Activated CD8-positive, alpha-beta memory T cell treated with anti-CD3 and anti-CD28 coated beads for 4 hours (primary cell): Measurements from ENCODE around the gene CCDC112.

Experiments
- DNase-seq, 2 donors: peaks; one replicate each; pipeline ENCODE4 v3.0.0-alpha.2; 2020; ENCODE audit warnings: low read depth in 2 of 2

CCDC112 gene

DNA sequence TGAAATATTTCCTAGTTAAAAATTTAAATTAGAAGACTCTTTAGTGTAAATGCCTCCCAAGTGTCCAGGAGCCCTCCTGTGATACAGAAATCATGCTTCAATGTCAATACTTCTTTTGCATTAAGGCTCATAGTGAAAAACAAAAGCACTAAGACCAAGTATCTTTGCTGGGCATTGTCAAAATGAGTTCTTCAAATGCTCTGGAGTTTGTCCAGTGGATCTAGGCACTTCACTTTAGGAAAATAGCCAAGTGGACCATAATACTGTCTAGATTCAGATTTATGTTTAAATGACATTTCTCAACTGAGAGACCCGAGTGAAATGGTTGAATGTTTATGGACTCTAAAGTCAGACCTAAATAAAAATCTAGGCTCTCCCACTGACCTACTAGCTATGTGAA, 21.3 kb upstream of the CCDC112 start:
- no peak for DNase-seq

DNA sequence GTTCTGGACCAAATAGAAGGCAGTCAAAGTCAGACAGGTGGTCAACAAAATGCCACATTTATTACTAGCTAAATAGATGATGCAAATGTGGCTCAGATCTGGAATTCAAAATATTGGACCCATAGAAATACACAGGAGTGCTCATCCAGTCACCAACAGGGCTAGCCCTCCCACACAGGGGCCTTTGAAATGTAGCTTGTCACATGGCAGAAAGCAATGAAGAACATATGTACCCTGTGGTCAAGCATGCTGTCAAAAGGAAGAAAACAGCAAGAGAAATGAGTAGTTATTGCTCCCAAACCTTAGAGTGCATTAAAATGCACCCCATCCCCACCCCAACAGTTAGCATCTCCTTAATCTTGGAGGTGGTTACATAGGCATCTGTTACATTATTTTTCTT, 20.9 kb upstream of the CCDC112 start:
- no peak for DNase-seq

DNA sequence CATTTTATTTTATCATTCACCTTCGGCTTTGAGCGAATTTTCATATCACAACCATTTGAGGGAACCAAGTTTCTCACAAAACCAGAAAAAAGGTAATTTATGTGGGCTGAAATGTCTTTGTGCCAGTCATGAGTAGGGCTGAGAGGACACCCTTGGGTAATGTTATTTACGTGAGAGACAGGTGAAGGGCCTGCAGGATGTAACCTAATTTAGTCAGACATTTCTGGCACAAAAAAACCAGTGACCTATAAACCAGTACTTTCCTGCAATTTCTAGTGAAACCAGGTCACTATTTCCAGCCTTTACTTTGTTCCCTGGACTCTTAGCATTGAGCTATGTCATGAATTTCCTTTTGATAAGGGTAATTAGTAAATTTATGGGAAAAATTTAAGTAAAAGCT, 17.2 kb upstream of the CCDC112 start:
- DNase-seq = no peak

DNA sequence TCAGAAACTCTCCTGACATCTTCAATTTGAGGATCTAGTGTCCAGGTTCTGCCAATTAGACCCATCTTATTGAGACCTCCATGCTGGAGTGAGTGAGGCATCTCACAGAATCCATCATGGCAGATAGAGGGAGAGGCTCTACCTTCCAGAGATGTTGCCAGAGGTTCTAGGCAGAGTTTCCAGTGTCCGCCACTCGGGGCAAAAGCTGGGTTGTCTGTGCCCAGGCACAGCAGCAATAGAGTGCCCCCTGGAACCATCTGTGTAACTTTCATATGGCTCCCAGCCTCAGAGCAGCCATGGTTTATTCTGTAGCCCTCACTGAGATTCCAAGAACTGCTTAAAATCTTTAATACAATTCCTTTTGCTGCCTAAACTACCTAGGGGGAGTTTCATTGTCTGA, 16.6 kb upstream of the CCDC112 start:
- DNase-seq = no peak

DNA sequence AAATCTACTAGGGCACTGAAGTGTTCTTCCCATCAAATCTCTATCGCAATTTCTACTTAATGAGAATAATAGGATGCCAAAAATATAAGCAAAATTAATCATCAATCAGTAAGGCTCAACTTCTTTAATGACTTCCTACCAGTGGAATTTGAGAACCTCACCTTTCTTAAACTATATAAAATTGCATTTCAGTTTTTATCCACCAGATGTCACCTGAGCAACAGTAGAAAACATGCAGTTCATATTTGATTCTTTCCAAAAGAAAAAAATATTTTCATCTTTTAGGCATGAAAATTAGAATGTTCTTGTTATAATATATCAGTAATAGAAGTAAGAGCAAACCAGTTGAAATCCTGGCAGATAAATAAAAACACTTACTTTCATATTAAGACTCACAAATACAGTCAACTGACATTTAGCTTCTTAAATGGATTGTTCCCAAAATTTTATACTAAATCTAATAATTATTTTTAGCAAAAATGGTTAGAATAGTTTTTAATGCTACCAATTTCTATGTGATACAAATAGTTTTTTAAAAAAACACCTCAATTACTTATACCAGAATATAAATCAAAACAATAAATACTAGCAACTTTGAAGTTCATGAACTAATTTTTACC, 13.4 kb upstream of the CCDC112 start:
- no peak for DNase-seq

DNA sequence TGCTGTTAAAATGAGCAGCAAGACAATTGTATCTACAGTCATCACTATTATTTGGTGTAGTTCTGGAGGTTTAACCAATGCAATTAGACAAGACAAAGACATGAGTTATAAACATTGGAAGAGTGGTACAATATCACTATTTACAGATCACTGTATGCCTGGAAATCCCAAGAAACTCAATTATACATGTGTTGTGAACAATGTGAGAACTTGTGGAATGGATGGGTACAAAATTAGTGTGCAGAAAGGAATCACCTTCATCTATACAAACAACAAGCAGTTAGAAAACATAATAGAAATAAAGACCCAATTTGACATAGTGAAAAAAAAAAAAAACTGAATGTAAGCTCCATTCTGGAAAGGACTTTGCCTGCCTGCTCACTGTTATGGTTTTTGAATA, 12.4 kb upstream of the CCDC112 start:
- DNase-seq = no peak

DNA sequence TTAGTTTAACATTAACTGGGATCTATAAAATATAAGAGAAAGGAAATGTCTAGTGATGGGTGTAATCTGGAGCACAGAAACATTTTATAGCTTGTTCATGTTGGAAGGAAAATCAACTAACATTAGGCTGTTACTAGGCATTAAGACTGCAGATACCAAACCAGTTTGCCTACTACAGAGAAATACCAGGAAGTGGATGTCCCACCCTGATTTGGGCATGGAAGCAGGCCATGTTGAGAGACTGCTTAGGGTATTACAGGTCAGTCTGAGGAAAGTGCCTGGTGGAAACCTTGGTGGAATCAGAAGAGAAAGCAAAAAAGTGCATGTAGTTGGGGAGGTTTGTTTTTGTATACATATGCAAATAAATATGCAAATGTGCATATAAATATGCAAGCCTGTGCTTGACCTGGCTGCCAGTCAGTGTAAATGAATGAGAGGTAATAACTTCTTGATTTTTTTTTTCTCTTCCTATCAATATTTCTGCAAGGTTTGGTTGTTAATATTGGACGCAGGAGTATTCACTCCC, 9.6 kb upstream of the CCDC112 start:
- DNase-seq = no peak

DNA sequence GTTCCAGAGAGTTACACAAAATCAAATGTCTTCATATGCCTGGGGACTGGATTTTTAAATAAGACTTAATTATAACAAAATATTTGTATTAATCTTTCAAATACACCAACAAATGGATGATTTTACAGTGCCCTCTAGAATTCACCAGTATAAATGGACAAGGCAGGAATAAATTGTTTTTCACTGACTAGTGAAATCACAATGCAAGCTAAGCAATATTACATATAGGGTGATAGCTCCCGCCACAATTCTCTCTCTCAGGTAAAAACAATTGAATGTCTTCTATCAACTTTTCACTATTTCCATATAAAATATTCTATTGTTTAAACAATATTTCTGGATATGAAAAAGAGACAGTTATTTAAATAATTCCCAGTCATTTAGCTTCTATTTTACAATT, 8.0 kb upstream of the CCDC112 start:
- DNase-seq = no peak

DNA sequence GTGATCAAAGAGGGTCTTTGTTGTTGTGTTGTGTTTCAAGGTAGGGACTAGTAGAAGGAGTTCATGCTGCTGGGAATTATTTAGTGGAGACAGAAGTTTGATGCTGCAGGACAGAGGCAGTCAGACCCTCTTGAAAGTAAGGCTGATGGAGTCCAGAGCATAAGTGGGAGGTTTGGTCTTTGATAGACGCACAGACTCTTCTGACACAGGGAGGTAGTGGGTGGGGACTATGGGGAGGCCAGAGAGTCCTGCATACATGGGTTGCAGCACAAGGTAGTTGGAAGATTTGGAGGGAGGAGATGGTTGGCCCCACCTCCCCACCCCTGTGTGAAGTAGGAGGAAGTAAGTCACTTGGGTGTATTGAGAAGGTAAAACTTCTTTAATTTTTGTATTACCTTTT, 2.4 kb upstream of the CCDC112 start:
- no peak for DNase-seq

DNA sequence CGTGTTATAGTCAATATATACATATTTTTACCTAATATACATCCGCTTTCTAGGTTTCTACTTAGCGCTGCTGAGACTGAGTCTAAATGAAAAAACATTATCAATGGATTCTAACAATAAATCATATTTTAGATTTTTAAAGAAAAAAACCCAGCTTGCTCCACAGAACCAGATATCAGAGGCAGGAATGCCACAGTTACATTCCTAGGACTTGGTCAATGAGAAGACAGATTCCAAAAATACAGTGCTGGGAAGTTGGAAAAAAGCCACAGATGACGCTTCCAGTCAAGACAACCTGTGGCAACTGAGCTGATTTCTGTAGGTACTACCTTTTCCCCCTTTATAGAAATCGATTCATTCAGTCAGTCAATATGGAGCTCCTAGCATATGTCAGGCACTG, 577 bp upstream of the CCDC112 start:
- no peak for DNase-seq

DNA sequence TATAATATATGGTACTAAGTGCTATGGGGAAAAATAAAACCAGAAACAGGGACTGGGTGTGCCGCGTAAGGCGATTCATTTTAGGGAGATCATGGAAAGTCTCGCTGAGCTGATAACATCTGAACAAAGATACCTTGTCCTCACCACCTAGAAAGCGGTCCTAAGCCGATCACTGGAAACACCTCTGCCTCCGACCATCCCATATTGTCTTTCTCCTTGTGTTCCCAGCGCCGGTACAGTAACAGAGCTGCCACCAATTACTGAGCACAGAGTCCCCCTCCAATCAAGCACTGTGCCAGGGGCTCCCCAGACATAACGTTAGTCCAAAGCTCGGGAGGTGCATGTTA, 704 bp downstream of the CCDC112 start:
- peak in 1 of 2 donors; percentile 0 for DNase-seq

DNA sequence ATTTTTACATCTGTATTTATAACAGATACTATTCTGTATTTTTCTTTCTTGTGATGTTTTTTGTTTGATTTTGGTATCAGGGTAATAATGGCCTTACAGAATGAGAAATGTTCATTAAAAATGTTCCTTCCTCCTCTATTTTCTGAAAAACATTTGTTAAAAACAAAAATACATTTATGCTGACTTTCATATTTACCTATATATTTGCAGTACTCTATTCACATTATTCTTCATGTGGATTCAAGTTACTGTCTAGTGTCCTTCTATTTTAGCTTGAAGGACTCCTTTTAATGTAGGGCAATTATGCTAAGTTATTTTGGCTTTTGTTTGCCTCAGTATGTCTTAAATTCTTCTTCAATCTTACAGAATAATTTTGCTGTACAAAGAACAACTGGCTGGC, 5.1 kb downstream of the CCDC112 start:
- DNase-seq = no peak

DNA sequence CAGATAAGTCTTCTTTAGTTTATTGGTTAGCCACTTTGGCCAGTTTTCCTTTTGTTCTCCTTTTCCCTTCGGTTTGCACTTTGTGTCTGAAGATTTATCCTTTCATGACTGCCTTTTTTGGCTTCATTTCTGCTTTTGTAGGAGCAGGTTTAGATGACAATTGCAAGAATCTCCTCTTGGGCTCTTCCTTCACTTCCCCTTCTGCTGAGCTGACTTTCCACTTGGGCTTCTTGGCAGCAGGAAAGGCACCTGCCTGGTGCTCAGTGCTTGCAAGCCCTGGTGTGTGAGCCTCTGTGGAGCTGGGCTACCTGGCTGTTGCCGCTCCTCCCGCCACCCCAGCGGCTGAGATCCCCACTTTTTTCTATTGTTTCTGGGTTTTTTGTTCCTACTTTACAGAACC, 7.3 kb downstream of the CCDC112 start:
- no peak for DNase-seq

DNA sequence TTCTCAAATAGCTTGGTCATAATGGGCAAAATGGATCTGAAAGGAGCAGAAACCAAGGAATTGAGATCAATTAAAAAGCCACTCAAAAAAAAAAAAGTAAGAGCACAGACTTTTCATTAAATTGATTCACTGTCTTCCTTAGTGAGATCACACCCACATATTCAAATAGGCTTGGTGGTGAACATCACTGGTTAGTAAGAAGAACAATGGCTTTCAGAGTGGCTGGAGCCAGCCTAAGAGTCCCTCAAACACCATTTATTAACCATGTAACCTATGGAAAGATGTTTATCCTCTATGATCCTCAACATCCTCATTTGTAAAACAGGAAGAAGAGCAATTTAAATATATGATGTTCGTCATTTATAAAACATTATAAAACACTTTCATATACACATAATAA, 12.4 kb downstream of the CCDC112 start:
- no peak for DNase-seq

DNA sequence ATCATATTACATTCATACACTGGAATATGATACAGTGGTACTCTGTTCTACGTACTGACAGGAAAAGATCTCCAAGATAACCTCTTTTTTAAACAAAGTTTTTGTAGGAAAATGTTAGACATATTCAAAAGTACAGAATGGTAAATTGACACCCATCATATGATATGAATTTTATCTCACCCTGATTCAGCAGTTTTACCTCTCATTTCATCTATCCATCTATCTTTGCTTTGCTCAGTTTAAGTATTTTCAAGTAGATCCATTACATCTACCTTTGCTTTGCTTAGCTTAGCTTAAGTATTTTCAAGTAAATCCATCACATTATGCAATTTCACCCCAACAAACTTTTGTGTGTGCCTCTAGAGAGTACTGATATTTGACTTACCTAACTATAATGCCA, 14.3 kb downstream of the CCDC112 start:
- DNase-seq = no peak

DNA sequence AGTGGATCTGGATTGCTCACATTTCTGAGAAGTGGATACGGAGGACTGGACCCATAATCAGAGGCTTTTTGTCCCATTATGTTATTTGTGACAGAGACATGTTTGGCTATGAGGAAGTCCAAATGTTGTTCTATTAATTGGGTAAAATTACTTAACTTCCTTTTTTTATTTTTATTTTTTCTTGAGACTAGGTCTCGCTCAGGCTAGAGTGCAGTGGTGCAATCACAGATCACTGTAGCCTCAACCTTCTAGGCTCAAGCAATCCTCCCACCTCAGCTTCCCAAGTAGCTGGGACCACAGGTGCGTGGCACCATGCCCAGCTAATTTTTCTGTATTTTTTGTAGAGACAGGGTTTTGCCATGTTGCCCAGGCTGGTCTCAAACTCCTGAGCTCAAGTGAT, 21.9 kb downstream of the CCDC112 start:
- DNase-seq = no peak

DNA sequence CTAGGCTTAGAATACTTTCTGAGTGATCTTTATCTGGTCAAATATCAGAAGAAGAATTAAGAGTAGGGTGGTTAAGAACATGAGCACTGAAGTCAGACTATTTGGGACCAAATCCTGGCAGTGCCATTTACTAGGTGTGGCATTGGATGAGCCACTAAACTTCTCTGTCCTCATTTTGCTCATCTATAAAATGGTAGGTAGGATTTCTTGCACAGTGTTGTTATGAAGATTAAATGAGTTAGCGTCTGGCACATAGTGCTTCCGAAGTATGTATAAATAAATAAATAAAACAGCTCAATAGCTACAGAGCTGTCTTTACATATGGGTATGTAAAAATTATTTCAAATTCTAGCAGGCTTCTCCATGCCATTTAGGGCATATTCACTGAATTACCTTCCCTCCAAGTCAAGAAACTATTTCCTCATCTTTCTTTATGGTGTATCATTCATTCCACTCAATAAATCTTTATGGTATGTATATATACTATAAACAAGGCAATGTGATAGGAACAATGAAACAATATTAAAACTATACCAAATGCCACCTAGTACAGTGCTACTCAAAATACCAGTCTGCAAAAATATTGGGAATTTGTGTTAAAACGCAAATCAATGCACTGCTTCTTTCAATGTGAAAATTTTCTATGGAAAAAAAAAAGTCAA, 24.0 kb downstream of the CCDC112 start:
- no peak for DNase-seq

DNA sequence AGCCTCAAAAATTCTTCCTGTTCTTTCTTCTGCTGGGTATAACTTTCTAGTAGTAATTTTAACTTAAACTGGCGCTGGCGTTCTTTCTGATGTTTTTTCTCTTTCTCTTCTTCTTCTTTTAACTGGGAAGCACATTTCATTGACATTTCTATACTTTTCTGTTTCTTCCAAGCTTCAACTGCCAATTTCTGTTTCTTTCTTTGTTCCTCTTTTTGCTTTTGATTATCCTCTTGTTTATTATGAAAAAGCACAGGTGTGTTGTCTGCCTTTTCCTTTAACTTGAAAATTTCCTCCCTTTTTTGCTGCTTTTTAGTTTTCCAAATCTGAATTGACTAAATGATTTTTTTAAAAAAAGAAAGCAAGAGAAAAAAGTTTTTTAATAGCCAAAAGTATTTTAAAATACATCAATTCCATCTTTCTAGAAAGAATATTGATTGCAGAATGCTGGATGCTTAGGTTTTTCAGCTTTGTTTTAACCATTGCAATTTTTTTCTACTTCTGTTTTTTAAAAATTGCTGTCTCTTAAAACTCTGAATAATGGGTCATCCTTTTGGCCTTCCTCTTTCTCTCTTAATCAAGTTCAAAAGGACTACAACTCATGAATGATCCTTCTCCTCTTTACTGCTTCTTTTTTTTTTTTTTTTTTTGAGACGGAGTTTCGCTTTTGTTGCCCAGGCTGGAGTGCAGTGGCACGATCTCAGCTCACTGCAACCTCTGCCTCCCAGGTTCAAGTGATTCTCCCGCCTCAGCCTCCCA, 25.0 kb downstream of the CCDC112 start:
- no peak for DNase-seq

DNA sequence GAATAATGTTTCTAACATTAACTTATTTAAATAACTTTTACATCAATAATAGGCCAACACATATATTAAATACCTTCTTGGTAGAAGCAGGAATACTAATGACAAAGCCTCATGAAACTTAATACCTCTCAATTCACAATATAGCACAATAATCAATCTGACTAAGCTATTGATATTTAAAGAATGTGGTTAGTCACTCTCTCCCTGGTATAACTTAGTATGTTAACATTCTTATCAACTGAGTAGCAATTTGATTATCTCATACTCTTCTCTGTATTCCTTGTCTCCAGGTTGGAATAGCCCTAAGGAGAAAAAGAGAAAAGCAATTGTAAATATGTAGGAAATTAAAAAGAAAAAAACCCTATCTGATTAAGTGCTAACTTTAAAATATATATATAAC, 28.8 kb downstream of the CCDC112 start:
- no peak for DNase-seq

DNA sequence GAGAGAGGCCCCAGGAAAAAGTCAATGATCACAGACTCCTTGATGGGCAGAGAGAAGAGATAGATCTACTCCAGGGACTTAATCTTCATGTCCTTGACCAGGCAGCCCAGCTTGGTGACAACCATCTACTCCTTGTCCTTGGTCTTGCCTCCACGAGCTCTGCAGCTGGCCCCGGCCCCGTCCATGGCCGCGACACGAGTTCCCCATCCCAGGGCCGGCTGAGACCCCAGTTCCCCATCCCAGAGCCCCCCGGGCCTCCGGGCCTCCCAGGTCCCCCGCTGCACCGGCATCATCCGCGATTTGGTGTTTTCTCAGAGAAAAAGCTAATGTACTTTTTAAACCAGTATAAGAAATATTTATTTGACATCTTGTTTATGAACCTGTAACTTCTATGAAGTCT, 31.2 kb downstream of the CCDC112 start:
- no peak for DNase-seq

DNA sequence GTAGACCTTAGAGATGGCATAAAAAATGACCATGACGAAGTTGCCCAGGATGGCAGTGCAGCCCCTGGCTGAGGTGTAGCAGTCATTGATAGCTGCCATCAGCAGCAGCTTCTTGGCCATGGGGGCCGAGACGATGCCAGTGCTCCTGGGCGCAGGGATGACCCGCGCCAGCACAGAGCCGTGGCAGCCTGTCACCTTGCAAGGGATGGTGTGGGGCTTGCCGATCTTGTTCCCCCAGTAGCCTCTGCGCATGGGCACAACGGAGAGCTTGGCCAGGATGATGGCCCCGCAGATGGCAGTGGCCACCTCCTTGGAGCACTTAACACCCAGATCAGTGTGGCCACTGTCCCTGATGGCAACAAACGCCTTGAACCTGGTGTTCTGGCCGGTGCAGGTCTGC, 31.7 kb downstream of the CCDC112 start:
- no peak for DNase-seq

DNA sequence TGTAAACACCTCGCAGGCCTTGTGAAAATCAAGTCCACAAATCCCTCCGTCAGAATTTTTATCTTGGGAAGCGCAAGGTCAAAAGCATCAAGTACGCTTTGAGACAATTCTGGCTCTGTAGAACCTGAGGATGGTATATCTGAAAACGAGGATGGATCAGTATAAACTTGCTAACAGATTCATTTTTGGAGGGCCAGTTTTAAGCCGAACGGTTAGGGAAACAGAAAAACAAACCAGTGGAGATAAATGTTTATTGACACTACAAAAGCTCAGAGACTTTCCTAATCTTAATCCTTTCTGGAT, 33.4 kb downstream of the CCDC112 start:
- DNase-seq = no peak

DNA sequence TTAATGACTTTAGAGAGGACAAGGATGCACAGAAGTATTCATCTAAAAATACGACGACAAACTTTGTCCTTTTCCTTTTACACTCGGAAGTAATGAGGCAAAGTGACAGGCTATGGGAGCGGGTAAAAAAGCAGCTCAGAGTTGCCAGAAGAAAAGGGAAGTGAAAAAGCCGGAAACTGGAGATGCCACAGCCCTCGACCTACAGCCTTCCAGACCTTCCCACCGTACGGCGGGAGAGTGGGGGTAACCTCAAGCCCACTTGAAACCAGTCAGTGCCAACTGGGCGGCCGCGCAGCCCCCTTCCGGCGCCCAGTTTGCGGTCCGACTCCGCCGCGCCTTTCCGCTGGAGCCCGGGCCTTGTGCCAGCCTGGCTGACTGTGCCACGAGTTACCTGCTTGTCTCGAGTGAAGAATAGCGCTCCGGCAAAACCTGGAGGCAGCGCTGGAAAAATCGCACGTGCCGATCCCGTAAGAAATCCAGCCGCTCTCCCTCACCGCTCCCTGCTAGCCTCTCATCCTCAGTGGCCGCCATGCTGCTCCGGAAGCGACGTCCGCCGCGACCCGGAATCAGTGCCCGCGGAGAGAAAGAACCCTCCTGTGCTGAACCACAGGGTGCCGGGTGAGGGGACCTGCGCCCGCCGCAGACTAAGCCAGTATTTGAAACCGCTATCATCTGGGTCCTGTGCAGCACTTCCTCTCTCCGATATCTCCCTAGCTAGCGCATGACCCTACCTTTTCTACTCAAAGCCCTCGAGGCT, 34.0 kb downstream of the CCDC112 start, which contains the start of gene PGGT1B:
Gene PGGT1B, minus strand, starts transcription at position 557 of the 757 bp plus-strand sequence. Its CDS starts 26 bp downstream, at position 531.
- peak; percentile 35 to 46 for DNase-seq
